NCI-H2227 treated with DMSO at 0.1 percent for 48 hours (cell line): ENCODE measurements around the gene POLE3.
"Not testable (repeated sequence)": the region's sequence is repeated elsewhere in the genome, so short reads cannot be mapped to it uniquely, and the experiment has no call there.

ENCODE experiments used
- DNase-seq: peaks from one replicate; lab custom pipeline; 2025; lab: John Stamatoyannopoulos, UW

POLE3 gene, protein sequence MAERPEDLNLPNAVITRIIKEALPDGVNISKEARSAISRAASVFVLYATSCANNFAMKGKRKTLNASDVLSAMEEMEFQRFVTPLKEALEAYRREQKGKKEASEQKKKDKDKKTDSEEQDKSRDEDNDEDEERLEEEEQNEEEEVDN

DNA sequence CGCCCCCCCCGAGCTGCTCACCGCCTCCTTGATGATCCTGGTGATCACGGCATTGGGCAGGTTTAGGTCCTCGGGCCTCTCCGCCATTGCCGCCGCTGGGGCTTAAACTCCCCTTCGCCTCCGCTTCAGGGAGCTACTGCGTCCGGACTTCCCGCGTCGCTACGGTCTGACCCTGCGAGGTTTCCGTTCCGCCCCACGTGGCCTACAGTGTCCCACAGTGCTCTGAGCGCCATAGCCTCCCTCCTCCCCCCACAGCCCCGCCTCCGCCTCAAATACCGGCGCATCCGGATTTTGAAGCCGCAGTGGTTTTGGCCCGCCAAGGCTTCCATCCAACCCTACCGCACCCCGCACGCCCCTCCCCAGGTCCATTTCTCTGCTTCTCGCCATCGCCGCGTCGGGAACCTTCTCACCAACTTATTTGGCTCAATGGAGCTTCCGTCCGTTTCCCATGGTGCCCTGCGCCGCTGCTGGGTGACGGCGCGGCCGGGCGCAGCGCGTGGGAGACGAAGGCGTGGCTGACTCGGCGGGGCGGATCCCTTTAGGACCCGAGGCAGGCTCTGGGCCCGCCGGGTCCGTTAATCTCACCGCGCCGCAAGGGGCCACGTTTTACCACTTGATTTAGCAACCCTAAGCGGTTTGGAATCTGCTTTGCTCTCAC lies at the start of gene POLE3, which contains the start of gene C9orf43:
POLE3 (minus strand) TSS at position 469 of the 658 bp plus-strand sequence; CDS start at position 87, 382 bp downstream.
C9orf43 (plus strand) TSS at position 541 of the 658 bp plus-strand sequence. CDS start 2,747 bp downstream, outside the sequence.
- peak; percentile 94 for DNase-seq

DNA sequence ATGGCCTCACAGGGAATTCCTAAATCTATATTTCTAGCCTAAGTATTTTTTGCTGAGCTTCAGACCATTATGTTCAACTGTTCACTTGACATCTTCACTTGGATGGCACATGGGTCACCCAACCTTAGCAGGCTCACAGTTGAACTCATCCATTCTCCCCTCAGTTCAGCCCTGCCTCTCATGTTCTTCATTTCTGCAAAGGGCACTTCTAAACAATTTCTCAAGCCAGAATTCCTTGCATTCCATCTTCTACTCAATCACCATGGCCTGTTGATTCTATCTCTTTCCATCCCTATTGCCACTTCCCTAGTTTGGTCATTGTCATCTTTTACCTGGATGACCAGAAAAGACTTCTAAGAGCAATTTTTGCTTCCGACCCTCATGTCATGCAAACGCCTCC lies 45.8 kb upstream of the POLE3 start:
- DNase-seq: no peak

DNA sequence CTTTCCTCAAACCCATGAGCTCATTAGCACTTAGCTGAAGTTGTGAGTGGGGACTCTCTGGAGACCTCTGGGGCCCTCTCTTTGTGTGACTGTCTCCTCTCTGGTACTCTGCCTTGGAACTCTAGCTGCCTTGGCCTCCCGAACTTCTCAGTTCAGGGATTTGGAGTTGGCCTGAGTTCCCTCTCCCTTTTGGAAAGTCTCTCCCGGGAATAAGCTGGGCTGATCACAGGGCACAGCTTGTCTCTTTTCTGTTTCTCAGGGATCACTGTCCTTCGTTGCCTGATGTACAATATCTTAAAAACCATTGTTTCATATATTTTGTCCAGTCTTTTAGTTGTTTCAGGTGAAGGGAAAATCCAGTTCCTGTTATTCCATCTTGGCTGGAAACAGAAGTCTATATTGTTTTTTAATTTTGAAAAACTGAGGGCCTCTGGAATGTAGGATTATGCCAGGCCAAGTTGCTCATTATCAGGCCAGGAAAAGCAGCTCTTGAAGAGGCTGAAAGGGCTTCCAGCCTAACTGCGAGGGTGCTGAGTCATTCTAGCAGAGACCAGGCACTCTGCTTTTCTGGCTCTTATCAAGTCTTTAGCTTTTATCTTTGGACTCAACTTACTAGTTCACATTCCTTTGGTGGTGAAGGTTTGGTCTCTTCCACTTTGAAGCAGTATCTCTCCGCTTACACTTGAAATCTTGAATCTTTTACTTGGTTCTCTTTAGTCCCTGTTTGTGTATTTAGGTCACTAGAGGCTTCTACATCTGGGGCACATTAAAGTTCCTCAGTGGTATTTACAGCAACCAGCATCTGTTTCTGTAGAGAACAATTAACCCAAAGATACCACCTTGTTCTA lies 44.7 kb upstream of the POLE3 start:
- DNase-seq: peak; percentile 16

DNA sequence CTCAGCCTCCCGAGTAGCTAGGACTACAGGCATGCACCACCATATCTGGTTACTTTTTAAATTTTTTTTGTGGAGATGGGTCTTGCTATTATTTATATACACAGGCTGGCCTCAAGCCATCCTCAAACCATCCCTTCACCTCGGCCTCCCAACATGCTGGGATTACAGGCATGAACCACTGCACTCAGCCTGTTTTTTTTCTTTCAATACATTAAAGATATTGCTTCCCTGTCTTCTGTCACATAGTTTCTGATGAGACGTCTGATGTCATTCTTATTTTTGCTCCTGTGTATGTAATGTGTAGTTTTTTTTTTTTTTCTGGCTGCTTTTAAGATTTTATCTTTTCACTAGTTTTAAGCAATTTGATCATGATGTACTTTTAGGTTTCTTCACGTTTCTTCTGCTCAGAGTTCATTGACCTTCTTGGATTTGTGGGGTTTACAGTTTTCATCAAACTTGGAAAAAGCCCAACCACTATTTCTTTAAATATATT lies 41.7 kb upstream of the POLE3 start:
- no peak for DNase-seq

DNA sequence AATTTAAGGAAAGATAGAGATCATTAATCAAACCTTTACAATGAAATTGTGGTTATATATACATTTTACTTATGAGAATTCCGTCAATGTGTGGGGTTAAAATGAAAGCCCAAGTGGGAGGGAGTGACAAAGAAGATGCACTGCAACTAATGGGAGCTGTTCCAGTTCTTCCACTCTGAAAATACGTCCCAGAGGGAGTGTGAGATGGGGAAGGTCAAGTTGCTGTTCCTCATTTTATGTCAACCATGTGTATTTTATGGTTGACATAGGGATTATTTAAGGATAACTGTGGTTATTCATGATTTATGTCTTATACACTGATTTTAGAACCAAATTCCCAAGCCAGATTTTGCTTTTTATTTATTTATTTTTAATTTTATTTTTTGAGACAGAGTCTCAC lies 38.9 kb upstream of the POLE3 start:
- no peak for DNase-seq

DNA sequence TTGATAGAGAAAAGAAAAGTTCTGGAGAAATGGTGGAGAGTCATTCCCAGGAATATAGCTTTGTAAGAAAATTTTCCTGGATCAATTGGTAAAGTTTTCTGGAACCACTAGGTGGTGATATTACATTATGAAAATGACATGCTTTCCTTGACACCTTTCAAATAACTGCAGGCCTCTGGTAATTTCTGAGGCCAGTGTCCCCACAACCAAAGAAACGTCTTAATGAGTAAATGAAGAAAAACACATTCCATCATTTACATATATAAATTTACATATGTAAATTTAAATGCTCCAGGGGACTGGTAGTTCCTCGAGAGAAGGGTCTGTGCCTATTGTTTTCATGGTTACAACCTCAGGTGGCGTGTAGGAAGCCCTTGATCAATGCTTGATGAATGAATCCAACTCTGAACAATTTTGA lies 35.9 kb upstream of the POLE3 start:
- DNase-seq: peak; percentile 33

DNA sequence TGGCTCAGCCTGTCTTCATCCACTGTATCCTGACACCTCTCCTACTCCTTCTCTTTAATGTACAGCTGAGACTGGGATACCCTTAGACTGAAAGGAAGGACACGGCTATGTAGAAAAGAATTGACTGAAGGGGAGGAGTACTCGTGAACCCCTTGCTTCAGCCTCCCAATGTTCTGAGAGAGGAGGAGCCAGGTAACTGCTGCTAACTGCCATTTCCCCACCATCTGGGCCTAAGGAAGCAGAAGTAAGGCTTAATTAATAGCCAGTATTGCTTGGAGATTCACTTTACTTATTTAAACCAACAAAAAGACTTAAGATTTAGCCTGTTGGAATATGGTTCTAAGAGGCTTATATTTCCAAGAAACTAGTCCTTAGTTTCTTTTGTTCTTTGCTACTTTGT lies 34.3 kb upstream of the POLE3 start:
- DNase-seq: no peak

DNA sequence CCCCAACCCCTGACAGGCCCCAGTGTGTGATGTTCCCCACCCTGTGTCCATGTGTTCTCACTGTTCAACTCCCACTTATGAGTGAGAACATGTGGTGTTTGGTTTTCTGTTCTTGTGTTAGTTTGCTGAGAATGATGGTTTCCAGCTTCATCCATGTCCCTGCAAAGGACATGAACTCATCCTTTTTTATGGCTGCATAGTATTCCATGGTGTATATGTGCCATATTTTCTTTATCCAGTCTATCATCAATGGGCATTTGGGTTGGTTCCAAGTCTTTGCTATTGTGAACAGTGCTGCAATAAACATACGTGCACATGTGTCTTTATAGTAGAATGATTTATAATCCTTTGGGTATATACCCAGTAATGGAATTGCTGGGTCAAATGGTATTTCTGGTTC lies 27.2 kb upstream of the POLE3 start:
- not testable (repeated sequence) for DNase-seq

DNA sequence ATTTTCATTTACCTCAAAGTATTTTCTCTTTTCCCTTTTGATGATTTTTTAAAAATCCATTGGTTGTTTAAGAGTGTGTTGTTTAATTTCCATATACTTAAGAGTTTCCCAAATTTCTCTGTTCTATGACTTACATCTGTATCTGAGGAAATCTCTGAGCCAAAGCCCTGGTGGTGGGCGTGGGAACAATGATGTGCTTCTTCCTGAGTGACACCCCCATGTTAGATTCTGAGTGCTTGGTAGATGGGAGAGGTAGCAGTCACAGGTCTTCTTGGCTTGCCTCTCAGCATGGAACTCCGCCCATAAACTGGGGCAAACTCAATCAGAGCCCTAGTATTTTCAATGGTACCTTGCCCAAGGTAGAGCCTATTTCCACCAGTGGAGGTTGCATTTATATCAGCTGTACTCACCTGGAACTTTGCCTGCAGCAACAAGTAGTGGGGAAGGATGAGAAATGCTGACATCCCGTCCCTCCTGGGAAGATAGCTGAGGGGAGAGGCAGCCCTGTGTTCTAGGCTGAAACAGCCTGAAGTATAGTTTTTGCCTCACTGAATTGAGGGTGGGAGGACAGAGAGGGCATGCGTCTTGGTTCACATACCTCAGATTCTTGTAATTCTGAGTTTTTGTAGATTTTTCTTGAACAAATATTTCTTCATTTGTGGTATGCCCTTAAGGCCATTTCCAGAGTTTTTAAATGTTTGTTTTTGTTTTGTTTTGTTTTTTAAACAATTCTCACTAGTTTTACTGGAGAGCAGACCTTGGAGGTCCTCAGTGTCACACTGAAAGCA lies 26.4 kb upstream of the POLE3 start:
- no peak for DNase-seq

DNA sequence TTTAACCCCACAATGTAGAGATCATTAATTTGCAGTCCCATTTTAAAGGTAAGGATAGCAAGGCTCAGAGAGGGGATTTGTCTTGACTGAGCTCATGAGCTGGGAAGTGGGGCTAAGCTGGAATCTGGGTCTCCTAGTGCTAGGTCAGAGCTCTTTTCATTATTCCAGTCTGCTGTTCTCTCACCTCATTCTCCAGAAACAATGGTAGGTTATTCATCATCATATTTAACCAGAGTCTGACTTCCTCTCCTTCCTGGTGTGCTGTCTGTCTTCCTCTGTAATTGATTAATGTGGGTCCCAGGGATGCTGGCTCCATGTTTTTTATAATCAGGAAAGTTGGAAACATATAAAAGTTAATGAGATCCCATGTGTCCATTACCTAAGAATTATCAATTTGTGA lies 20.7 kb upstream of the POLE3 start:
- DNase-seq: no peak

DNA sequence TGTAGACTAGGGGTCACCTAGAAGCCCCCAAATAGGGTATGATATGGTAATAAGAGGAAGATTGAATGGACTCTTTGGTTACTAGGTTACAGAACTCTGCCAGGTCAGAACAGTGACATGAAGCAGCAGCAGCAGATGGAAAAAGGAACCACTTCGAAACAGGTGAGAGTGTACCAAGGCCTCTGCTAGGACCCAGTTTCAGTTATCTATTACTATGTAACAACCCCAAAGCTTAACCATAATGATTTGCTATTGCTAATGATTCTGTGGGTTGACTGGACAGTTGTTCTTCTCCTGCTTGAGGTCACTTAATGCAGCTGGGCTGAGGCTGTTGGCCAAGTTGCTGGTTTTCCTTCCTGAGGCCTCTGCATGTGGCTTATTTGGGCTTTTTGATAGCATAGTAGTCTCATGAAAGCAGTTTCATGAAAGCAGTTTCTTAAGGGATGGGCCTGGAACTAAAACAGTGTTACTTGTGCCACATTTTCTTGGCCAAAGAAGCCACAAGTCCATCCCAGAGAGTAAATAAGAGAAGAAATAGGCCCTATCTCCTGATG lies 17.7 kb upstream of the POLE3 start:
- no peak for DNase-seq

DNA sequence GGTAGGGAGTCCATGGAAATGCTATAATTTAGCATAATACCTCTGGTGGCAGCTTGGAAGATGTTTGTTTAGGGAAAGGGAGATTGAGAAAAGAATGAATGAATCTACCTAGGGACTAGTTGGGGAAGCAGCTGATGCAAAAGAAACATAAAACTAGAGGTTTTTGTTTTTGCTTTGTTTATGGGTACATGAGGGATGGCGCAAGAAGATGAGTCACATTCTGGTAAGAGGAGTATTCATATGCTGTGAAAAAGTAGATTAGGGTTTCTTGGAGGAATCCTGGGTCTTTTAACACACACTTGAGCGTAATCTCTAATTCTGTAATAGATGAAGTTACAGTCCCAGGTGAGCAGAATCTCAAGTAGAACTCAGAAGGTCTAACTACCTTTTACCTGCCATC lies 17.2 kb upstream of the POLE3 start:
- DNase-seq: no peak

DNA sequence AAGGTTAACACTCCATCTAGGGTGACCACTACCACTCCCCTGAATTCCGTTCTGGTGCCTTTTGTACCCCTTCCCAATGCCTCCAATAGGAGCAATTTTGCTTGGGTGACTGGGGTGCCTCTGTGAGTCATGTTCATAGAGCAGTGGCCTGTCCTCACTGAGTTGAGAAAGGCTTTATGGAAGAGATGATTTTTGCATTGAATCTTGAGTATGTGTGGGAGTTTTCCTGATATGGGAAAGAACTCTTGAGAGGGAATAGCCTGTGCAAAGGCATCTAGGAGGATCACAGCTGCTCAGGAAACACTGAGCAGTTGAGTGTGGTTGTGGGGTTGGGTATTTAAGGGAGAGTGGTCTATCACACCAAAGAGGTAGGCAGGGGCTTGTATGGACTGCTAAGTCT lies 16.2 kb upstream of the POLE3 start:
- no peak for DNase-seq

DNA sequence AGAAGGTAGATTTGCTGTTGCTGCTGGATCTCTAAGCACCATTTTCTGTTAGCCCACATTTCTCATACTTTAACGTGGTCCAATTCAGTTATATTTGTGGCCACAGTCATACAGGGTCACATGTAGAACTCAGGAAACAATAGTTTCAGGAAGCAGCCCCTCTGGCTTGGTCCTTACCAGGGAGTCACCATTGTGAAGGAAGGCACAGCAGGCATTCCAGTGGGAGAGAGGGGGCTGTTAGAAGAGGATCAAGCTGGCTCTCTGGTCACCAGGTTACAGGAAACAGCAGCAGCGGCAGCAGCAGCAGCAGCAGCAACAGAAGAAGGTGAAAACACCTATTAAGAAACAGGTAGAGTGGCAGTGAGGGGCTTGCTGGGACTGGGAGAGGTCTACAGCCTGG lies 14.6 kb upstream of the POLE3 start:
- DNase-seq: no peak

DNA sequence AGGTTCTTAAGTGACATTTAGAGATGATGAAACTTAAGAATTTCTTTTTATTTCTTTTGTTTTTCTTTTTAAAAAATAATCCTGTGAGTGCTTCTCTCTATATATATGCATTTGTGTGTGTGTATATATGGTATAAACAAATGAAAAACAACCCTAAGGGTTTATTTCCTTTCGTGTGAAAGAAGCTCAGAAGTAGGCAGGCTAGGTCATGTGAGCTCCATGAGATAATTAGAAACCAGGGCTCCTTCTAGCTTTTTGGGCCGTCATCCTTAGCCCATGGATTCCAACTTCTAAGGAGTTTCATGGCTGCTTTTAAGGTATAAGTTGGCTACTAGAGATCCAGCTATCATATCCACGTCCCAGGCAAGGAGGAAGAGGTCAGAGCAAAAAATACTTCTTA lies 11.3 kb upstream of the POLE3 start:
- no peak for DNase-seq

DNA sequence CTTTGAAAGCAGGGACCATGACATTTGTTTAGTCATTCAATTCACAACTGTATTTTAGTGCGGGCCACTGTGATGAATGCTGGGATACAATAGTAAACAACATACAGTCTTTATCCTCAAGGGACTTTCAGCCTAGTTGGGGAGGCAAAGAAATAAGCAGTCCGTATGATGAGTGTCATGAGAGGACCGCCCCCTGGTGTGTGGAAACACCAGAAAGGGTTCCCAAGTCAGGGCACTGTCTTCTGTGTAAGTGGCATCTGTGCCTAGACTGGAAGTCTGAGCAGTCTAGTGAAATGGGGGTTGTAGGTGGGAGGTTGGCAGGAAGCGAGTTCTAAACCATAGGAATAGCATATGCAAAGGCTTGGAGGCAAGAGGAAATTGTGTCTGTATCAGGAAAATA lies 6.9 kb upstream of the POLE3 start:
- no peak for DNase-seq

DNA sequence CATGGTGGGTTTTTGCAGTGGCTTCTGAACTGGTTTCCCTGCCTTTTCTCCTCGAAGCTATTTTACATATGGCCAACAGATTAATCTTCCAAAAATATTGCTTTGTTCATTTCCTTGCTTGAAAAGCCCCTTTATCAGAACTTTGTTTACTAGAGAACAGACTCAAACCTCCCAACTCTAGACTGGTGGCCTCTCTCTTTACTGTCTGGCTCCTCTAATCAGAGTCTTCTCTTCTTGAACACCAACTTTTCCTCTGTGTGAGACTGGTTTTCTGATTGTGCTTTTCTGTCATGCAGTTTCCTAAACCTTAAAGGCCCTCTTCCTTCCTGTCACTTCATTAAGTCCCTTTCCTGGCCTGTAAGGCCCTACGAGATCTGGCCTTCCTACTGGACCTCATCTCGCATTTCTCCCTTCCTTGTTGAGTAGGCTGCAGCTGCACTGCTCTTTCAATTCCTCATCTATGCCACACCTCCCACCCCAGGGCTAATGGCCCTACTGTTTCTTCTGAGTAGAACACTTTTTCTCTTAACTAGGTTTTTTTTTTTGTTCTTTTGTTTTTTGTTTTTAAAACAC lies 5.8 kb upstream of the POLE3 start:
- DNase-seq: no peak

DNA sequence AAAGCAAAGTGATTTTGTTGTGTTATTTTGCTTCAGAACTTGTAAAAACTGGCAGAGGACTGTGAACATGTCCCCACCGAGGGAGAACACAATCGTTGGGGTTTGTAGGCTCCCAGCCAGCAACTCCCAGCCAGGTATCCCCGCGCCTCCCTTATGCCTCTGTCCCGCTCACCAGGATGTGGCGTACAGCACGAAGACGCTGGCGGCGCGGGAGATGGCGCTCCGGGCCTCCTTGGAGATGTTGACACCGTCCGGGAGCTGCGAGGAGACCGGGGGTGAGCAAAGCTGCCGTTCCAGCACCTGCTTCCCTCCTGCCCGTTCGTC lies 630 bp downstream of the POLE3 start:
- DNase-seq: no peak

DNA sequence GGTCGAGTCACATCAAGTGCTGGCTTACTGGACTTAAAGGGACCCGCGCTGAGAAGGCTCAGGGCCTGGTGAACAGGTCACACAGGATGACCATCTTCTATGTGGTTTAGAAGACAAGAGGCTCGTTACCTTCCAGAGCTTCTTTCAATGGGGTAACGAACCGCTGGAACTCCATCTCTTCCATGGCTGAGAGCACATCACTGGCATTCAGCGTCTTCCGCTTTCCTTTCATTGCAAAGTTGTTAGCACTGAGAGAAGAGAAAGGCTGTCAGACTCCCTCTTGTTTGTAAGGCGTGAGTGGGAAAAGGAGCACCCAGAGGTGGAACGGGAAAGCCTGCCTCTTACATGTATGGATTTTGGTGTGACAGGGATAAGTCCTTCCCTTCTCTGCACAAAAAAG lies 994 bp downstream of the POLE3 start:
- no peak for DNase-seq

DNA sequence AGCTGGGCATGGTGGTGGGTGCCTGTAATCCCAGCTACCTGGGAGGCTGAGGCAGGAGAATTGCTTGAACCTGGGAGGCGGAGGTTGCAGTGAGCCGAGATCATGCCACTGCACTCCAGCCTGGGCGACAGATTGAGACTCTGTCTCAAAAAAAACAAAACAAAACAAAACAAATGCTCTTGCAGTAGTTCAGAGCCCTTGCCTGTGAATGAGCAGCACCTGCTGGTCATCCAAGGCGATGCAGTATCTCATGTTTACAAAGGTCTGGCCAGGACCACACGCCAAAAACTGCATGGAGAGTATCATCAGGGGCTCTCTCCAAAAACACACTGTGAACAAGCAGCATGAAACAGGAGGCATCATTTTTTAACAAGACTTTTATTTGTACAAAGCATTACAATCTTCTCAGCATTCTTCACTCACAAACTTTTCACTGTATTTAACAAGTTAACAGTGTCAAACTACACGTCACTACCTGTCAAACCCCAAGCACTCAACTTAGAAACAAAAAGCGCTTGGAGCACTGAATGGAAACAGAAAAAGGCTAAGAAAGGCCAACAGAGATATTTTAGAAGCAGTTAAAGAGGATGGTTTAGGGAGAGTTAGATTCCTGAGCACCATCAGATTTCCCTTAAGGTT lies 3.5 kb downstream of the POLE3 start:
- DNase-seq: peak; percentile 29

DNA sequence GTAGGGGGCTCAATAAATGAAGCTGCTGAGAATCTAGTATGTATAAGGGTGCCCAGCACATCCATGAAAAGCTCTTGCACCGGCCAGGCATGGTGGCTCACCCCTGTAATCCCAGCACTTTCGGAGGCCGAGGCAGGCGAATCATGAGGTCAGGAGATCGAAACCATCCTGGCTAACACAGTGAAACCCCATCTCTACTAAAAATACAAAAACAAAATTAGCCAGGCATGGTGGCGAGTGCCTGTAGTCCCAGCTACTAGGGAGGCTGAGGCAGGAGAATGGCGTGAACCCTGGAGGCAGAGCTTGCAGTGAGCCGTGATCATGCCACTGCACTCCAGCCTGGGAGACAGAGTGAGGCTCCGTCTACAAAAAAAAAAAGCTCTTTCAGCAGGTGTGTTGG lies 4.1 kb downstream of the POLE3 start:
- DNase-seq: not testable (repeated sequence)
